GM18867 (cell line): ENCODE results near the gene NSL1.
"Not testable (repeated sequence)": the region's sequence is repeated elsewhere in the genome, so short reads cannot be mapped to it uniquely, and the experiment has no call there.

ENCODE experiments used
- ATAC-seq: cut with Tn5 transposase; IDR thresholded peaks from one replicate; pipeline ENCODE4 v1.9.1; 2021; ENCODE audit warnings: mild to moderate bottlenecking, moderate library complexity; ENCODE audit not compliant: unreplicated experiment

Gene NSL1

GRCh38 chr1:212712451-212713303 is 78.9 kb downstream of the NSL1 start:
- no peak for ATAC-seq

- not testable (repeated sequence) for ATAC-seq
Observed at GRCh38 chr1:212711974-212712373, 79.6 kb downstream of the NSL1 start.

- ATAC-seq = no peak
Observed at GRCh38 chr1:212710566-212710965, 81.0 kb downstream of the NSL1 start.

GRCh38 chr1:212703991-212704564 is 87.5 kb downstream of the NSL1 start:
- ATAC-seq = no peak

- no peak for ATAC-seq
Observed at GRCh38 chr1:212702672-212703071, 88.9 kb downstream of the NSL1 start.

- ATAC-seq = no peak
Observed at GRCh38 chr1:212701910-212702309, 89.7 kb downstream of the NSL1 start.

- peak; percentile 36 for ATAC-seq
Observed at GRCh38 chr1:212700892-212701819, 90.4 kb downstream of the NSL1 start.

- peak; percentile 30 for ATAC-seq
Observed at GRCh38 chr1:212700223-212700891, 91.2 kb downstream of the NSL1 start.

GRCh38 chr1:212699625-212700222 is 91.9 kb downstream of the NSL1 start, which contains the start of gene BATF3:
TSS of gene BATF3 (minus strand) at chr1:212699840. CDS start at chr1:212699762, 78 bp downstream.
- ATAC-seq = peak; percentile 22

- ATAC-seq = peak; percentile 58
Observed at GRCh38 chr1:212699104-212699624, 92.4 kb downstream of the NSL1 start.

- ATAC-seq = peak; percentile 9
Observed at GRCh38 chr1:212698467-212699103, 93.0 kb downstream of the NSL1 start.

- ATAC-seq = no peak
Observed at GRCh38 chr1:212696721-212697331, 94.8 kb downstream of the NSL1 start.

- ATAC-seq = no peak
Observed at GRCh38 chr1:212692774-212693644, 98.6 kb downstream of the NSL1 start.

- ATAC-seq = peak; percentile 68
Observed at GRCh38 chr1:212691561-212692071, 100.0 kb downstream of the NSL1 start.

GRCh38 chr1:212690816-212691403 is 100.7 kb downstream of the NSL1 start:
- ATAC-seq = no peak

- ATAC-seq = no peak
Observed at GRCh38 chr1:212689758-212690529, 101.6 kb downstream of the NSL1 start.
